A549 (cell line): Measurements from ENCODE around the gene CD276. TPM values are rescaled to one million over a fixed set of nuclear protein-coding genes. Genes with fewer than 3 reads are reported as not detected.

Source experiments
- ATAC-seq, 2 experiments: fragments of 200-7000 bp in 1 of 2; fragments of >200 bp in 1 of 2; cut with Nextera tagmentation in 1 of 2; cut with Tn5 transposase in 1 of 2; 3 replicates each; pipeline versions ENCODE4 v1.8.0 to v1.9.1; 2018 to 2020; ENCODE audit warnings: mild to moderate bottlenecking in 1 of 2, moderate library complexity in 1 of 2
- CTCF ChIA-PET: fragments of 300-600 bp; sonication (Branson Sonifier 250); formaldehyde crosslinking; extraction: SDS; loops from one replicate; lab custom pipeline; 2021; ENCODE audit warnings: antibody characterized with exemption, inconsistent platforms; lab: Yijun Ruan, JAX
- POLR2A ChIA-PET: fragments of 350-600 bp; formaldehyde crosslinking; extraction: SDS; loops from one replicate; lab custom pipeline; 2021; ENCODE audit warnings: antibody characterized with exemption, inconsistent platforms; lab: Yijun Ruan, JAX
- DNase-seq, 2 experiments: peaks; one replicate each; pipeline versions ENCODE4 v3.0.0 to v3.0.0-alpha.2; 2011 to 2016; ENCODE audit warnings: low read depth in 1 of 2, low spot score in 1 of 2
- FAIRE-seq: peaks from 2 replicates; lab custom pipeline; 2011; peaks lifted over from hg19 to GRCh38; lab: Jason Lieb, UNC
- H3K27ac ChIP-seq, 2 experiments: fragments of >200 bp; sonication (Bioruptor Twin); formaldehyde crosslinking; 3 replicates each; pipeline ENCODE4 v1.5.1; 2016 to 2017
- H3K4me1 ChIP-seq: fragments of >200 bp; sonication (Bioruptor Twin); formaldehyde crosslinking; 3 replicates; pipeline ENCODE4 v1.6.1; 2016
- H3K4me2 ChIP-seq: fragments of >200 bp; sonication (Bioruptor Twin); formaldehyde crosslinking; 3 replicates; pipeline ENCODE4 v1.6.1; 2016
- H3K4me3 ChIP-seq: fragments of >200 bp; sonication (Bioruptor Twin); formaldehyde crosslinking; 3 replicates; pipeline ENCODE4 v1.5.1; 2016
- H3K9me3 ChIP-seq: fragments of >200 bp; sonication (Bioruptor Twin); formaldehyde crosslinking; 3 replicates; pipeline ENCODE4 v1.6.1; 2016
- BHLHE40 ChIP-seq: IDR thresholded peaks from 2 replicates; pipeline ENCODE4 v1.6.1; 2012; ENCODE audit warnings: low read depth, low read length, inconsistent platforms
- CBX8 ChIP-seq: fragments of 200-600 bp; sonication (generic); IDR thresholded peaks from 2 replicates; pipeline ENCODE4 v1.6.1; 2016
- CHD2 ChIP-seq: fragments of 150-350 bp; IDR thresholded peaks from 2 replicates; pipeline ENCODE4 v1.6.1; 2014; ENCODE audit warnings: low read length; ENCODE audit not compliant: partially characterized antibody
- EHF ChIP-seq: fragments of 250-450 bp; sonication (Bioruptor Pico); IDR thresholded peaks from 2 replicates; pipeline ENCODE4 v1.5.0; 2020; ENCODE audit warnings: mild to moderate bottlenecking
- EP300 ChIP-seq, 2 experiments: fragments of >200 bp; sonication (Bioruptor Twin); formaldehyde crosslinking; IDR thresholded peaks; 2 replicates in 1 of 2; 3 replicates in 1 of 2; pipeline ENCODE4 v1.6.1; 2016 to 2017
- ESRRA ChIP-seq: fragments of 150-350 bp; IDR thresholded peaks from 2 replicates; pipeline ENCODE4 v1.6.1; 2014; ENCODE audit warnings: mild to moderate bottlenecking, low read length, borderline replicate concordance
- HES2 ChIP-seq: fragments of >200 bp; sonication (Bioruptor Twin); formaldehyde crosslinking; IDR thresholded peaks from 2 replicates; pipeline ENCODE4 v1.6.1; 2016
- HEYL ChIP-seq: fragments of 250-450 bp; sonication (Bioruptor Pico); IDR thresholded peaks from 2 replicates; pipeline ENCODE4 v1.8.0; 2021; ENCODE audit warnings: mild to moderate bottlenecking, moderate library complexity
- HMGXB4 ChIP-seq: fragments of 250-450 bp; sonication (Bioruptor Pico); IDR thresholded peaks from 2 replicates; pipeline ENCODE4 v1.5.0; 2021; ENCODE audit warnings: mild to moderate bottlenecking, moderate library complexity, borderline replicate concordance
- KDM1A ChIP-seq: fragments of 200-600 bp; sonication (generic); IDR thresholded peaks from 2 replicates; pipeline ENCODE4 v1.6.1; 2016; ENCODE audit warnings: low read depth, mild to moderate bottlenecking
- KDM5A ChIP-seq: fragments of 200-600 bp; sonication (generic); IDR thresholded peaks from 2 replicates; pipeline ENCODE4 v1.6.1; 2016; ENCODE audit warnings: antibody characterized with exemption, mild to moderate bottlenecking
- MAFK ChIP-seq: fragments of 450-650 bp; IDR thresholded peaks from 2 replicates; pipeline ENCODE4 v1.6.1; 2014; ENCODE audit not compliant: partially characterized antibody
- MAX ChIP-seq: IDR thresholded peaks from 2 replicates; pipeline ENCODE4 v1.6.1; 2012
- NFE2L2 ChIP-seq: fragments of 150-350 bp; conservative IDR thresholded peaks from 2 replicates; pipeline ENCODE4 v1.6.1; 2014; ENCODE audit warnings: low read length
- PBX3 ChIP-seq: IDR thresholded peaks from 2 replicates; pipeline ENCODE4 v1.6.1; 2012
- POLR2A ChIP-seq: IDR thresholded peaks from 2 replicates; pipeline ENCODE4 v1.6.1; 2012; ENCODE audit warnings: mild to moderate bottlenecking, low read length
- RARB ChIP-seq: fragments of 250-450 bp; sonication (Bioruptor Pico); IDR thresholded peaks from 2 replicates; pipeline ENCODE4 v1.8.0; 2021; ENCODE audit warnings: mild to moderate bottlenecking, moderate library complexity
- RCOR1 ChIP-seq: fragments of 150-350 bp; IDR thresholded peaks from 2 replicates; pipeline ENCODE4 v1.6.1; 2014; ENCODE audit warnings: antibody characterized with exemption, low read length, low read depth
- RNF2 ChIP-seq: fragments of 200-600 bp; sonication (generic); IDR thresholded peaks from 2 replicates; pipeline ENCODE4 v1.6.1; 2016; ENCODE audit warnings: low read depth, mild to moderate bottlenecking, antibody characterized with exemption, moderate library complexity, borderline replicate concordance
- TFCP2L1 ChIP-seq: fragments of 250-450 bp; sonication (Bioruptor Pico); IDR thresholded peaks from 2 replicates; pipeline ENCODE4 v1.5.0; 2021; ENCODE audit warnings: mild to moderate bottlenecking
- ZFP36 ChIP-seq: fragments of 450-650 bp; IDR thresholded peaks from 2 replicates; pipeline ENCODE4 v1.6.1; 2014; ENCODE audit warnings: borderline replicate concordance; ENCODE audit not compliant: partially characterized antibody
- ZSCAN20 ChIP-seq: fragments of 250-450 bp; sonication (Bioruptor Pico); IDR thresholded peaks from 2 replicates; pipeline ENCODE4 v1.8.0; 2022; ENCODE audit warnings: mild to moderate bottlenecking, moderate library complexity
- WGBS: methylation state at CpG from one replicate; pipeline ENCODE4 v1.1.6; 2017; ENCODE audit errors: missing lambda C conversion rate; 5-methylcytosine and 5-hydroxymethylcytosine counted together
- polyA plus RNA-seq, 4 experiments: library from polyadenylated mRNA; depleted of rRNA in 3 of 4; stranded (reverse); fragments of >200 nt; fragmentation: RNase III in 1 of 4; extraction: RNeasy Plus Mini Kit Qiagen cat#74134 plus additional on column Dnase treatment in 1 of 4; gene quantifications; 2 replicates in 3 of 4; 3 replicates in 1 of 4; pipeline ENCODE4 v1.2.3, GENCODE V29; 2011 to 2017
- TF ChIP-seq, protein P1 (sequence below): fragments of 200-600 bp; sonication (generic); IDR thresholded peaks from 2 replicates; pipeline ENCODE4 v1.6.1; 2016; ENCODE audit warnings: antibody characterized with exemption, mild to moderate bottlenecking, moderate library complexity

The CD276 gene
- polyA plus RNA-seq, 2 of the 4 experiments (the other 2 are of a cell fraction) = 24.8 to 31.0 TPM

GRCh38 chr15:73746261-73746660 is 62.1 kb downstream of the CD276 start:
- Histone ChIP-seq H3K4me3 (no peak overlapping the region), H3K4me2 (no peak overlapping the region), H3K4me1 (peaks cover 9% of the 10 kb centered on the region), H3K9me3 (no peaks in the 10 kb centered on the region), H3K27ac (no peak overlapping the region)
- TF ChIP-seq TFCP2L1 (CRISPR knock-in tag) = no peak
- TF ChIP-seq ESRRA = no peak
- TF ChIP-seq, protein P1, sequence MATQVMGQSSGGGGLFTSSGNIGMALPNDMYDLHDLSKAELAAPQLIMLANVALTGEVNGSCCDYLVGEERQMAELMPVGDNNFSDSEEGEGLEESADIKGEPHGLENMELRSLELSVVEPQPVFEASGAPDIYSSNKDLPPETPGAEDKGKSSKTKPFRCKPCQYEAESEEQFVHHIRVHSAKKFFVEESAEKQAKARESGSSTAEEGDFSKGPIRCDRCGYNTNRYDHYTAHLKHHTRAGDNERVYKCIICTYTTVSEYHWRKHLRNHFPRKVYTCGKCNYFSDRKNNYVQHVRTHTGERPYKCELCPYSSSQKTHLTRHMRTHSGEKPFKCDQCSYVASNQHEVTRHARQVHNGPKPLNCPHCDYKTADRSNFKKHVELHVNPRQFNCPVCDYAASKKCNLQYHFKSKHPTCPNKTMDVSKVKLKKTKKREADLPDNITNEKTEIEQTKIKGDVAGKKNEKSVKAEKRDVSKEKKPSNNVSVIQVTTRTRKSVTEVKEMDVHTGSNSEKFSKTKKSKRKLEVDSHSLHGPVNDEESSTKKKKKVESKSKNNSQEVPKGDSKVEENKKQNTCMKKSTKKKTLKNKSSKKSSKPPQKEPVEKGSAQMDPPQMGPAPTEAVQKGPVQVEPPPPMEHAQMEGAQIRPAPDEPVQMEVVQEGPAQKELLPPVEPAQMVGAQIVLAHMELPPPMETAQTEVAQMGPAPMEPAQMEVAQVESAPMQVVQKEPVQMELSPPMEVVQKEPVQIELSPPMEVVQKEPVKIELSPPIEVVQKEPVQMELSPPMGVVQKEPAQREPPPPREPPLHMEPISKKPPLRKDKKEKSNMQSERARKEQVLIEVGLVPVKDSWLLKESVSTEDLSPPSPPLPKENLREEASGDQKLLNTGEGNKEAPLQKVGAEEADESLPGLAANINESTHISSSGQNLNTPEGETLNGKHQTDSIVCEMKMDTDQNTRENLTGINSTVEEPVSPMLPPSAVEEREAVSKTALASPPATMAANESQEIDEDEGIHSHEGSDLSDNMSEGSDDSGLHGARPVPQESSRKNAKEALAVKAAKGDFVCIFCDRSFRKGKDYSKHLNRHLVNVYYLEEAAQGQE = no peak
- no peak for TF ChIP-seq RNF2
- no peak for TF ChIP-seq EHF
- no peak for TF ChIP-seq CBX8
- TF ChIP-seq RARB (CRISPR knock-in tag) = no peak
- no peak for TF ChIP-seq RCOR1
- TF ChIP-seq EP300 (IDR thresholded peaks at IDR 0.05) = no peak
- no peak for TF ChIP-seq NFE2L2
- TF ChIP-seq HEYL (CRISPR knock-in tag) = no peak
- TF ChIP-seq BHLHE40 = no peak
- TF ChIP-seq KDM5A = no peak
- no peak for TF ChIP-seq HES2
- TF ChIP-seq KDM1A = no peak
- no peak for TF ChIP-seq CHD2
- TF ChIP-seq ZFP36 = no peak
- no peak for TF ChIP-seq MAFK
- ATAC-seq (no peak), DNase-seq (no peak), FAIRE-seq (no peak)
- WGBS = 66% methylated on average over 8 of the region's 8 CpGs
- CTCF ChIA-PET = interaction anchor here (1.4 to 1.7 kb wide), 2 partner anchors 41 to 441 kb away, joined by 3 to 4 read pairs; no protein-coding TSS in a partner anchor
- POLR2A ChIA-PET = no interaction called here

- POLR2A ChIA-PET = no interaction called here
- no peaks in the 10 kb centered on the region for H3K9me3 ChIP-seq
- TF ChIP-seq TFCP2L1 (CRISPR knock-in tag) = no peak
- no peak for TF ChIP-seq MAFK
- TF ChIP-seq MAX = no peak
- TF ChIP-seq HMGXB4 (CRISPR knock-in tag) = no peak
- TF ChIP-seq ZSCAN20 (CRISPR knock-in tag) = no peak
- no peak for TF ChIP-seq PBX3
- TF ChIP-seq POLR2A = no peak
- peaks cover 10% of the 10 kb centered on the region for H3K4me1 ChIP-seq
- no peak overlapping the region for H3K4me3 ChIP-seq
- CTCF ChIA-PET = interaction anchor here (1.4 to 1.7 kb wide), 3 partner anchors 42 to 441 kb away, joined by 3 to 4 read pairs (median 3); no protein-coding TSS in a partner anchor
- ATAC-seq (no peak), FAIRE-seq (no peak), DNase-seq (no peak)
- H3K4me2 ChIP-seq = no peak overlapping the region
- WGBS = 37% methylated on average over 7 of the region's 7 CpGs
- H3K27ac ChIP-seq = no peak overlapping the region
Observed at GRCh38 chr15:73746883-73747282, 62.7 kb downstream of the CD276 start.
